Loucy (cell line): ENCODE measurements around the gene ELMOD2.

ENCODE experiments used
- EZH2phosphoT487 ChIP-seq: fragments of 200-600 bp; IDR thresholded peaks from 2 replicates; pipeline ENCODE4 v1.6.1; 2018; ENCODE audit warnings: antibody characterized with exemption, mild to moderate bottlenecking, moderate library complexity, borderline replicate concordance
- TF ChIP-seq, protein P1 (sequence below): fragments of 200-600 bp; sonication (generic); conservative IDR thresholded peaks from 2 replicates; pipeline ENCODE4 v1.5.1; 2014; ENCODE audit warnings: mild to moderate bottlenecking, antibody characterized with exemption, low read length

DNA sequence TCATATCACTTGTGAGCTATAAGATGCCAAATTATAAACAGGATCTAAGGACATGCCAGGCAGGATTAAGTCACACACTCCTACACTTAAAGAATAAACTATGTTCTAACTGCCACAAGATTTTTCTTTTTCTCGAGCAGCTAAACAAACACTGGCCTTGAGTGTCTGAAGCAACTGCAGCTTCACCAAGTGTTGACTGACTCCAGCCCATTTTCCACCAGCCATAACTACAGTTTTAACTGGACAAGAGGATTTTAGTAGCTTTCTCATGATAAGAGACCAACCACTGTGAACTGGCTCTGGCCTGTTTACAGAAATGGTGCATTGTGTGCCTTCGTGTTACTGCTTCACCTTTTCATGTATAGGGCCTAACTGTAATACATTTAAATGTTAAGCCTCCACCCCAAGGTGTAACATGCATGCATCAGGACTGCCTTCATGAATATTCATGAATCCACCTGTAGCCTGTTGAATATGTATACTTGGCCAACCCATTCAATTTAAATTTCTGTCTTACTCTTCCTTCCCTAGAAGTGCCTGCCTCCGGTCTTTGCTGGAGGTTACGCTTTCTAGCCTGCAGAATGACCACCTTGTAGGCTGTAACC, 34.0 kb downstream of the ELMOD2 start:
- TF ChIP-seq, protein P1, sequence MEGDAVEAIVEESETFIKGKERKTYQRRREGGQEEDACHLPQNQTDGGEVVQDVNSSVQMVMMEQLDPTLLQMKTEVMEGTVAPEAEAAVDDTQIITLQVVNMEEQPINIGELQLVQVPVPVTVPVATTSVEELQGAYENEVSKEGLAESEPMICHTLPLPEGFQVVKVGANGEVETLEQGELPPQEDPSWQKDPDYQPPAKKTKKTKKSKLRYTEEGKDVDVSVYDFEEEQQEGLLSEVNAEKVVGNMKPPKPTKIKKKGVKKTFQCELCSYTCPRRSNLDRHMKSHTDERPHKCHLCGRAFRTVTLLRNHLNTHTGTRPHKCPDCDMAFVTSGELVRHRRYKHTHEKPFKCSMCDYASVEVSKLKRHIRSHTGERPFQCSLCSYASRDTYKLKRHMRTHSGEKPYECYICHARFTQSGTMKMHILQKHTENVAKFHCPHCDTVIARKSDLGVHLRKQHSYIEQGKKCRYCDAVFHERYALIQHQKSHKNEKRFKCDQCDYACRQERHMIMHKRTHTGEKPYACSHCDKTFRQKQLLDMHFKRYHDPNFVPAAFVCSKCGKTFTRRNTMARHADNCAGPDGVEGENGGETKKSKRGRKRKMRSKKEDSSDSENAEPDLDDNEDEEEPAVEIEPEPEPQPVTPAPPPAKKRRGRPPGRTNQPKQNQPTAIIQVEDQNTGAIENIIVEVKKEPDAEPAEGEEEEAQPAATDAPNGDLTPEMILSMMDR = no peak
- TF ChIP-seq EZH2phosphoT487 = no peak
